Activated CD4-positive, alpha-beta T cell treated with anti-CD3 and anti-CD28 coated beads, Interleukin-2, amount 10 ng/mL, durations not matched to agents 7 days and 5 days (primary cell): Measurements from ENCODE around the gene SLC13A4. TPM values are rescaled to one million over a fixed set of nuclear protein-coding genes. Genes with fewer than 3 reads are reported as not detected.
"Not testable (repeated sequence)": the region's sequence is repeated elsewhere in the genome, so short reads cannot be mapped to it uniquely, and the experiment has no call there.

ENCODE experiments used
- CTCF ChIA-PET: fragments of 350-600 bp; sonication (Branson Sonifier 250); formaldehyde crosslinking; loops from one replicate; lab custom pipeline; 2021; ENCODE audit warnings: antibody characterized with exemption; lab: Charles Lee
- POLR2A ChIA-PET: fragments of 350-600 bp; sonication (Branson Sonifier 250); formaldehyde crosslinking; loops from one replicate; lab custom pipeline; 2021; ENCODE audit warnings: antibody characterized with exemption; lab: Charles Lee
- DNase-seq: peaks from one replicate; pipeline ENCODE4 v3.0.0-alpha.2; 2020
- H3K27ac Mint-ChIP-seq: one replicate; pipeline ENCODE4 v1.8.0; 2021; ENCODE audit warnings: mild to moderate bottlenecking, moderate library complexity, mixed read lengths
- H3K27me3 Mint-ChIP-seq: one replicate; pipeline ENCODE4 v1.8.0; 2021; ENCODE audit warnings: mixed read lengths
- H3K36me3 Mint-ChIP-seq: one replicate; pipeline ENCODE4 v1.8.0; 2021; ENCODE audit warnings: low read depth, mixed read lengths
- H3K4me1 Mint-ChIP-seq: one replicate; pipeline ENCODE4 v1.8.0; 2021; ENCODE audit warnings: mixed read lengths
- H3K4me3 Mint-ChIP-seq: one replicate; pipeline ENCODE4 v1.8.0; 2021; ENCODE audit warnings: mild to moderate bottlenecking, moderate library complexity, mixed read lengths
- H3K9me3 Mint-ChIP-seq: one replicate; pipeline ENCODE4 v1.8.0; 2021; ENCODE audit warnings: mixed read lengths
- total RNA-seq, 2 experiments: library from RNA; stranded (reverse); gene quantifications; one replicate each; pipeline ENCODE4 v1.2.3, GENCODE V29; 2021

Gene SLC13A4
- total RNA-seq, 2 experiments from 2014 or later: not detected

- H3K27ac Mint-ChIP-seq, H3K27me3 Mint-ChIP-seq, H3K36me3 Mint-ChIP-seq, CTCF ChIA-PET, DNase-seq, POLR2A ChIA-PET, H3K9me3 Mint-ChIP-seq, H3K4me1 Mint-ChIP-seq, H3K4me3 Mint-ChIP-seq: not testable (repeated sequence)
Observed at GRCh38 chr7:135692606-135693005, 35.4 kb downstream of the SLC13A4 start.

- ChIA-PET CTCF (no interaction called here), POLR2A (no interaction called here)
- no peaks in the 10 kb centered on the region for H3K9me3 Mint-ChIP-seq
- H3K4me1 Mint-ChIP-seq: no peaks in the 10 kb centered on the region
- H3K36me3 Mint-ChIP-seq: no peaks in the 10 kb centered on the region
- no peaks in the 10 kb centered on the region for H3K27me3 Mint-ChIP-seq
- DNase-seq: no peak
- no peak overlapping the region for H3K4me3 Mint-ChIP-seq
- H3K27ac Mint-ChIP-seq: no peak overlapping the region
Observed at GRCh38 chr7:135692055-135692454, 35.9 kb downstream of the SLC13A4 start.

GRCh38 chr7:135690566-135690965 lies 37.4 kb downstream of the SLC13A4 start:
- H3K4me1 Mint-ChIP-seq: no peaks in the 10 kb centered on the region
- no peak overlapping the region for H3K27ac Mint-ChIP-seq
- no peaks in the 10 kb centered on the region for H3K36me3 Mint-ChIP-seq
- no peak overlapping the region for H3K4me3 Mint-ChIP-seq
- POLR2A ChIA-PET: no interaction called here
- no peaks in the 10 kb centered on the region for H3K9me3 Mint-ChIP-seq
- DNase-seq: no peak
- no peaks in the 10 kb centered on the region for H3K27me3 Mint-ChIP-seq
- CTCF ChIA-PET: interaction anchor here (1.1 kb wide), 1 partner anchor 14 kb away, joined by 3 read pairs; no protein-coding TSS in a partner anchor

GRCh38 chr7:135687466-135687865 lies 40.5 kb downstream of the SLC13A4 start:
- CTCF ChIA-PET: interaction anchor here (1.0 kb wide), 1 partner anchor 14 kb away, joined by 3 read pairs; no protein-coding TSS in a partner anchor
- no peaks in the 10 kb centered on the region for H3K36me3 Mint-ChIP-seq
- no peak overlapping the region for H3K4me3 Mint-ChIP-seq
- no peak overlapping the region for H3K27ac Mint-ChIP-seq
- POLR2A ChIA-PET: no interaction called here
- no peak for DNase-seq
- H3K4me1 Mint-ChIP-seq: no peaks in the 10 kb centered on the region
- H3K27me3 Mint-ChIP-seq: no peaks in the 10 kb centered on the region
- H3K9me3 Mint-ChIP-seq: no peaks in the 10 kb centered on the region

- no peaks in the 10 kb centered on the region for H3K27me3 Mint-ChIP-seq
- CTCF ChIA-PET: interaction anchor here (0.9 kb wide), 1 partner anchor 11 kb away, joined by 3 read pairs; no protein-coding TSS in a partner anchor
- POLR2A ChIA-PET: no interaction called here
- H3K36me3 Mint-ChIP-seq: no peaks in the 10 kb centered on the region
- H3K9me3 Mint-ChIP-seq: no peaks in the 10 kb centered on the region
- H3K4me3 Mint-ChIP-seq: no peak overlapping the region
- no peak for DNase-seq
- H3K4me1 Mint-ChIP-seq: peaks cover 14% of the 10 kb centered on the region
- H3K27ac Mint-ChIP-seq: no peak overlapping the region
Observed at GRCh38 chr7:135685306-135686084, 42.5 kb downstream of the SLC13A4 start.

GRCh38 chr7:135684699-135685098 lies 43.3 kb downstream of the SLC13A4 start:
- Mint-ChIP-seq H3K27me3 (no peaks in the 10 kb centered on the region), H3K36me3 (no peaks in the 10 kb centered on the region), H3K4me3 (no peak overlapping the region), H3K4me1 (peaks cover 17% of the 10 kb centered on the region), H3K27ac (no peak overlapping the region), H3K9me3 (no peaks in the 10 kb centered on the region)
- POLR2A ChIA-PET: no interaction called here
- no peak for DNase-seq
- CTCF ChIA-PET: no interaction called here

- no peaks in the 10 kb centered on the region for H3K36me3 Mint-ChIP-seq
- POLR2A ChIA-PET: no interaction called here
- no peak overlapping the region for H3K27ac Mint-ChIP-seq
- CTCF ChIA-PET: no interaction called here
- H3K4me3 Mint-ChIP-seq: no peak overlapping the region
- peaks cover 17% of the 10 kb centered on the region for H3K4me1 Mint-ChIP-seq
- H3K9me3 Mint-ChIP-seq: no peaks in the 10 kb centered on the region
- no peak for DNase-seq
- H3K27me3 Mint-ChIP-seq: no peaks in the 10 kb centered on the region
Observed at GRCh38 chr7:135684136-135684535, 43.9 kb downstream of the SLC13A4 start.

- H3K36me3 Mint-ChIP-seq: no peaks in the 10 kb centered on the region
- no peak for DNase-seq
- H3K4me3 Mint-ChIP-seq: no peak overlapping the region
- ChIA-PET POLR2A (no interaction called here), CTCF (no interaction called here)
- H3K27me3 Mint-ChIP-seq: no peaks in the 10 kb centered on the region
- H3K9me3 Mint-ChIP-seq: no peaks in the 10 kb centered on the region
- H3K27ac Mint-ChIP-seq: no peak overlapping the region
- peaks cover 17% of the 10 kb centered on the region for H3K4me1 Mint-ChIP-seq
Observed at GRCh38 chr7:135683609-135684008, 44.4 kb downstream of the SLC13A4 start.

- POLR2A ChIA-PET: no interaction called here
- Mint-ChIP-seq H3K4me3 (no peak overlapping the region), H3K27me3 (no peaks in the 10 kb centered on the region), H3K27ac (no peak overlapping the region), H3K4me1 (peaks cover 17% of the 10 kb centered on the region), H3K36me3 (peaks cover 10% of the 10 kb centered on the region), H3K9me3 (no peaks in the 10 kb centered on the region)
- no peak for DNase-seq
- CTCF ChIA-PET: interaction anchor here (0.6 to 1.3 kb wide), 3 partner anchors 13 to 1225 kb away, joined by 3 read pairs; no protein-coding TSS in a partner anchor
Observed at GRCh38 chr7:135682191-135682590, 45.8 kb downstream of the SLC13A4 start.

- Mint-ChIP-seq H3K4me1 (peaks cover 17% of the 10 kb centered on the region), H3K36me3 (peaks cover 10% of the 10 kb centered on the region), H3K9me3 (no peaks in the 10 kb centered on the region), H3K4me3 (no peak overlapping the region), H3K27ac (no peak overlapping the region), H3K27me3 (no peaks in the 10 kb centered on the region)
- DNase-seq: no peak
- CTCF ChIA-PET: interaction anchor here (0.6 to 1.3 kb wide), 2 partner anchors 14 to 499 kb away, joined by 3 read pairs; no protein-coding TSS in a partner anchor
- POLR2A ChIA-PET: no interaction called here
Observed at GRCh38 chr7:135681762-135682161, 46.2 kb downstream of the SLC13A4 start.

- Mint-ChIP-seq H3K36me3 (peaks cover 20% of the 10 kb centered on the region), H3K27me3 (no peaks in the 10 kb centered on the region), H3K4me3 (no peak overlapping the region), H3K27ac (no peak overlapping the region), H3K9me3 (no peaks in the 10 kb centered on the region), H3K4me1 (peaks cover 17% of the 10 kb centered on the region)
- ChIA-PET POLR2A (no interaction called here), CTCF (interaction anchor here (1.2 kb wide), 1 partner anchor 16 kb away, joined by 4 read pairs; the partner anchor contains the start of gene STMP1)
- no peak for DNase-seq
Observed at GRCh38 chr7:135678612-135679575, 49.1 kb downstream of the SLC13A4 start.

GRCh38 chr7:135673360-135673706 lies 54.7 kb downstream of the SLC13A4 start:
- CTCF ChIA-PET: interaction anchor here (0.8 to 1.8 kb wide), 7 partner anchors 9 to 399 kb away, joined by 3 to 8 read pairs (median 4); partner anchors contain the start of gene STMP1
- peaks cover 22% of the 10 kb centered on the region for H3K36me3 Mint-ChIP-seq
- H3K27me3 Mint-ChIP-seq: no peaks in the 10 kb centered on the region
- no peak overlapping the region for H3K27ac Mint-ChIP-seq
- H3K4me1 Mint-ChIP-seq: peaks cover 2% of the 10 kb centered on the region
- DNase-seq: no peak
- POLR2A ChIA-PET: no interaction called here
- H3K9me3 Mint-ChIP-seq: no peaks in the 10 kb centered on the region
- no peak overlapping the region for H3K4me3 Mint-ChIP-seq
